Neural cell (in vitro differentiated cells): ENCODE measurements around the gene FER1L5. TPM values are rescaled to one million over a fixed set of nuclear protein-coding genes. Genes with fewer than 3 reads are reported as not detected.

Source experiments
- H2AFZ ChIP-seq: fragments of 200-600, 300-800 bp; sonication (generic), shearing (Covaris generic); 2 replicates; pipeline ENCODE4 v1.6.0; 2014; ENCODE audit warnings: low read depth, mild to moderate bottlenecking, antibody characterized with exemption, low read length, moderate library complexity
- H3F3A ChIP-seq: fragments of 200-600 bp; shearing (Covaris generic); 2 replicates; pipeline ENCODE4 v1.6.1; 2016; ENCODE audit warnings: mild to moderate bottlenecking, moderate library complexity, mixed read lengths, antibody characterized with exemption, low read length; ENCODE audit not compliant: insufficient read depth, poor library complexity, severe bottlenecking
- H3K27ac ChIP-seq: fragments of 200-600, 300-800 bp; sonication (generic), shearing (Covaris generic); 2 replicates; pipeline ENCODE4 v1.5.1; 2014; ENCODE audit warnings: mild to moderate bottlenecking, low read length, moderate library complexity
- H3K27me3 ChIP-seq: fragments of 300-800, 200-600 bp; sonication (generic), shearing (Covaris generic); 2 replicates; pipeline ENCODE4 v1.6.0; 2014; ENCODE audit warnings: mild to moderate bottlenecking, low read depth, low read length, moderate library complexity; ENCODE audit not compliant: insufficient read depth
- H3K36me3 ChIP-seq: fragments of 300-800, 200-600 bp; sonication (generic), shearing (Covaris generic); 2 replicates; pipeline ENCODE4 v1.5.1; 2014; ENCODE audit warnings: mild to moderate bottlenecking, antibody characterized with exemption, low read length, moderate library complexity; ENCODE audit not compliant: insufficient read depth
- H3K4me2 ChIP-seq: fragments of 300-800, 200-600 bp; sonication (generic), shearing (Covaris generic); 2 replicates; pipeline ENCODE4 v1.6.0; 2014; ENCODE audit warnings: mild to moderate bottlenecking, low read length
- H3K4me3 ChIP-seq: fragments of 300-800, 200-600 bp; sonication (generic), shearing (Covaris generic); 2 replicates; pipeline ENCODE4 v1.5.1; 2014; ENCODE audit warnings: mild to moderate bottlenecking, low read length, moderate library complexity
- H3K79me2 ChIP-seq: fragments of 200-600 bp; shearing (Covaris generic); replicated peaks from 2 replicates; pipeline ENCODE4 v1.6.0; 2014; ENCODE audit warnings: mild to moderate bottlenecking, low read length, moderate library complexity; ENCODE audit not compliant: insufficient read depth
- H3K9ac ChIP-seq: fragments of 300-800, 200-600 bp; sonication (generic), shearing (Covaris generic); 2 replicates; pipeline ENCODE4 v1.6.1; 2016; ENCODE audit warnings: mild to moderate bottlenecking, low read length, mixed read lengths
- H3K9me2 ChIP-seq: fragments of 200-600 bp; shearing (Covaris generic); 2 replicates; pipeline ENCODE4 v1.6.1; 2016; ENCODE audit warnings: mild to moderate bottlenecking, low read length, mixed read lengths; ENCODE audit not compliant: insufficient read depth
- H3K9me3 ChIP-seq: fragments of 200-600, 300-800 bp; sonication (generic), shearing (Covaris generic); 2 replicates; pipeline ENCODE4 v1.6.1; 2016; ENCODE audit warnings: mild to moderate bottlenecking, mixed run types, low read length, moderate library complexity, mixed read lengths
- H4K20me1 ChIP-seq: fragments of 200-600 bp; shearing (Covaris generic); 2 replicates; pipeline ENCODE4 v1.6.1; 2016; ENCODE audit warnings: mild to moderate bottlenecking, mixed run types; ENCODE audit not compliant: insufficient read depth
- EP300 ChIP-seq: fragments of 450-650 bp; conservative IDR thresholded peaks from 2 replicates; pipeline ENCODE4 v1.6.1; 2014; ENCODE audit warnings: antibody characterized with exemption, mild to moderate bottlenecking, moderate library complexity; ENCODE audit not compliant: poor library complexity, severe bottlenecking
- EZH2 ChIP-seq: fragments of 200-600, 300-800 bp; shearing (Covaris generic), sonication (generic); IDR thresholded peaks from 2 replicates; pipeline ENCODE4 v1.6.1; 2014; ENCODE audit warnings: antibody characterized with exemption, low read length, borderline replicate concordance, mild to moderate bottlenecking; ENCODE audit not compliant: insufficient read depth, poor library complexity, severe bottlenecking
- MXI1 ChIP-seq: fragments of 450-650 bp; conservative IDR thresholded peaks from 2 replicates; pipeline ENCODE4 v1.6.1; 2014; ENCODE audit warnings: antibody characterized with exemption, mild to moderate bottlenecking; ENCODE audit not compliant: poor library complexity, severe bottlenecking
- POLR2AphosphoS5 ChIP-seq: IDR thresholded peaks from 2 replicates; pipeline ENCODE4 v1.6.1; 2012
- RAD21 ChIP-seq: fragments of 450-650 bp; conservative IDR thresholded peaks from 2 replicates; pipeline ENCODE4 v1.6.1; 2014; ENCODE audit warnings: antibody characterized with exemption, mild to moderate bottlenecking, moderate library complexity
- SMC3 ChIP-seq: fragments of 450-650 bp; conservative IDR thresholded peaks from 2 replicates; pipeline ENCODE4 v1.6.1; 2014; ENCODE audit warnings: antibody characterized with exemption, mild to moderate bottlenecking, moderate library complexity; ENCODE audit not compliant: poor library complexity
- TAF1 ChIP-seq: IDR thresholded peaks from 2 replicates; pipeline ENCODE4 v1.6.1; 2012; ENCODE audit warnings: low read depth
- polyA plus RNA-seq: library from polyadenylated mRNA; depleted of rRNA; stranded (reverse); fragments of >200 nt; gene quantifications from 2 replicates; pipeline ENCODE4 v1.2.3, GENCODE V29; 2014
- TF ChIP-seq, protein P1 (sequence below): IDR thresholded peaks from 2 replicates; pipeline ENCODE4 v1.6.1; 2012; ENCODE audit warnings: borderline replicate concordance

Gene FER1L5
- polyA plus RNA-seq, 1 donor from 2014 or later: 0.28 TPM

DNA sequence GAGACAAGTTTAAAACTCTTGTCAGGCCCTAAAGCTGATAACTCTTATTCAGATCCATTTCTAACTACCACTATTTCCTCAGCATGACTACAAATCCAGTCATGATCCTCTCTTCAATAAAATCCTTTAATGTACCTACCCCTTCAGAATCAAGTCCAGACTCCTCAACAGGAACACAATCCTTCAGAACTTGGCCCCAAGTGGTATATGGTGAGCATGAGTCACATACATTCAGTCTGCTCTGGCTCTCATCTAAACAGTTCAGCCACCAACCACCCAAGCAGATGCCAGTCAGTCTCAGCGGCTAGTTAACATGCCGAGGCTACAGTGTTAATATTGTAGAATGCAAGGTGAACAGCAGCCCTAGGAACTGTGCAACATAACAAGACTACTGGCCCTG lies 87.6 kb downstream of the FER1L5 start:
- no peaks in the 10 kb centered on the region for H3K9me2 ChIP-seq

DNA sequence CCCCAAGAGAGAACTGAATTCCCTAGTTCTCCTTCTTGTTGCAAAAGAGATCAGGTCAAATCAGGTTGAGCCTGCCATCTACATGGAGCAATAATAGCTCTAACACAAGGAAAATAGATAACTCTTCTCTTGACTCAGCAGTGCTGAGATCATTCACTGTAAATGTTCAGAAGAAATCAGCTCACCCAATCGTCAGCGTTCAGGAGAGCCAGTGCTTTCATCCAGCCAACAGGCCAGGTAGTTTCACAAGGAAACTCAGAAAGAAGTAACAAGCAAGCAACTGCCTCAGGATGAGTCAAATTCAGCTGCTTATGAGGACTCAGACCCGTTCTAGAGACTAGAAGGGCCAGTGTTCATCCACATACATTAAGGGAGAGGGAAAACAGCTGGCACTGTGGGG lies 91.4 kb downstream of the FER1L5 start:
- Histone ChIP-seq H3K79me2 (peaks cover 15% of the 10 kb centered on the region), H3K9ac (no peak overlapping the region), H3K27me3 (no peaks in the 10 kb centered on the region), H3K27ac (no peak overlapping the region), H3K9me2 (no peaks in the 10 kb centered on the region), H3K36me3 (no peaks in the 10 kb centered on the region), H3K9me3 (no peaks in the 10 kb centered on the region), H4K20me1 (no peaks in the 10 kb centered on the region), H3K4me3 (no peak overlapping the region), H3K4me2 (no peak overlapping the region), H2AFZ (no peak overlapping the region), H3F3A (no peaks in the 10 kb centered on the region)
- TF ChIP-seq EP300 (no peak), EZH2 (no peak), RAD21 (no peak), TAF1 (no peak), SMC3 (no peak)
- TF ChIP-seq, protein P1, sequence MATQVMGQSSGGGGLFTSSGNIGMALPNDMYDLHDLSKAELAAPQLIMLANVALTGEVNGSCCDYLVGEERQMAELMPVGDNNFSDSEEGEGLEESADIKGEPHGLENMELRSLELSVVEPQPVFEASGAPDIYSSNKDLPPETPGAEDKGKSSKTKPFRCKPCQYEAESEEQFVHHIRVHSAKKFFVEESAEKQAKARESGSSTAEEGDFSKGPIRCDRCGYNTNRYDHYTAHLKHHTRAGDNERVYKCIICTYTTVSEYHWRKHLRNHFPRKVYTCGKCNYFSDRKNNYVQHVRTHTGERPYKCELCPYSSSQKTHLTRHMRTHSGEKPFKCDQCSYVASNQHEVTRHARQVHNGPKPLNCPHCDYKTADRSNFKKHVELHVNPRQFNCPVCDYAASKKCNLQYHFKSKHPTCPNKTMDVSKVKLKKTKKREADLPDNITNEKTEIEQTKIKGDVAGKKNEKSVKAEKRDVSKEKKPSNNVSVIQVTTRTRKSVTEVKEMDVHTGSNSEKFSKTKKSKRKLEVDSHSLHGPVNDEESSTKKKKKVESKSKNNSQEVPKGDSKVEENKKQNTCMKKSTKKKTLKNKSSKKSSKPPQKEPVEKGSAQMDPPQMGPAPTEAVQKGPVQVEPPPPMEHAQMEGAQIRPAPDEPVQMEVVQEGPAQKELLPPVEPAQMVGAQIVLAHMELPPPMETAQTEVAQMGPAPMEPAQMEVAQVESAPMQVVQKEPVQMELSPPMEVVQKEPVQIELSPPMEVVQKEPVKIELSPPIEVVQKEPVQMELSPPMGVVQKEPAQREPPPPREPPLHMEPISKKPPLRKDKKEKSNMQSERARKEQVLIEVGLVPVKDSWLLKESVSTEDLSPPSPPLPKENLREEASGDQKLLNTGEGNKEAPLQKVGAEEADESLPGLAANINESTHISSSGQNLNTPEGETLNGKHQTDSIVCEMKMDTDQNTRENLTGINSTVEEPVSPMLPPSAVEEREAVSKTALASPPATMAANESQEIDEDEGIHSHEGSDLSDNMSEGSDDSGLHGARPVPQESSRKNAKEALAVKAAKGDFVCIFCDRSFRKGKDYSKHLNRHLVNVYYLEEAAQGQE: no peak

More for the DNA sequence above, 87.6 kb downstream of the FER1L5 start:
- H3K79me2 ChIP-seq: no peaks in the 10 kb centered on the region
- H3K27me3 ChIP-seq: no peaks in the 10 kb centered on the region
- H4K20me1 ChIP-seq: no peaks in the 10 kb centered on the region
- no peak overlapping the region for H3K4me2 ChIP-seq
- H3K9ac ChIP-seq: no peak overlapping the region
- TF ChIP-seq POLR2AphosphoS5 (no peak), RAD21 (no peak), EP300 (no peak), TAF1 (no peak), EZH2 (no peak), MXI1 (no peak), SMC3 (no peak)
- TF ChIP-seq, protein P1: no peak
- no peak overlapping the region for H2AFZ ChIP-seq
- no peak overlapping the region for H3K27ac ChIP-seq
- no peak overlapping the region for H3K4me3 ChIP-seq
- no peaks in the 10 kb centered on the region for H3F3A ChIP-seq
- no peaks in the 10 kb centered on the region for H3K36me3 ChIP-seq
- H3K9me3 ChIP-seq: no peaks in the 10 kb centered on the region
